GM21528 (cell line): ENCODE data around the gene DECR2.
A peak's percentile ranks its signal among the peaks of the same experiment; 100 is the strongest.

Experiments
- ATAC-seq: cut with Tn5 transposase; IDR thresholded peaks from one replicate; pipeline ENCODE4 v1.9.1; 2021; ENCODE audit warnings: mild to moderate bottlenecking, moderate library complexity; ENCODE audit not compliant: unreplicated experiment, low FRiP score

Gene DECR2

GRCh38 chr16:426115-426905 is 24.6 kb downstream of the DECR2 start:
- peak; percentile 9 for ATAC-seq

- ATAC-seq = no peak
Observed at GRCh38 chr16:426906-427249, 25.2 kb downstream of the DECR2 start.

DNA sequence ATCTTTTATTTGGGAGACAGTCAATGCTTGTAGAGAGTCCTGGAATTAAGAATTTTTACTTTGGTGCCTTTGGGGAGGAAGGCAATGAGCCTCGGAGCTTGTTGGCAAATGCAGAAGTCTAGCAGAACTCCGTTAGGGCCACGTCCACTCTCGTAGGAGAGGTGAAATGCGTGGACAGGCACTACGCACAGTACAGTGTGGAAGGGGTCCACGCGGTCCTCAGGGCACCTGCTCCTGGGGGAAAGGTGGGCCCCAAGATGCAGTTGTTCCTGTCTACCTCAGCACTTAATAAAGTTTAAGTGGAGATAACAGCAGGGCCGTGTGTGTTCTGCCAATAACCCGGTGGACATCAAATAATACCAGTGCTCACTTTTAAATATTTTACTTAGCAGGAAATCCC is 25.6 kb downstream of the DECR2 start:
- no peak for ATAC-seq

GRCh38 chr16:430904-431303 is 29.2 kb downstream of the DECR2 start:
- ATAC-seq = no peak

- ATAC-seq = no peak
Observed at GRCh38 chr16:440627-441026, 38.9 kb downstream of the DECR2 start.

- no peak for ATAC-seq
Observed at GRCh38 chr16:441447-441846, 39.8 kb downstream of the DECR2 start.

DNA sequence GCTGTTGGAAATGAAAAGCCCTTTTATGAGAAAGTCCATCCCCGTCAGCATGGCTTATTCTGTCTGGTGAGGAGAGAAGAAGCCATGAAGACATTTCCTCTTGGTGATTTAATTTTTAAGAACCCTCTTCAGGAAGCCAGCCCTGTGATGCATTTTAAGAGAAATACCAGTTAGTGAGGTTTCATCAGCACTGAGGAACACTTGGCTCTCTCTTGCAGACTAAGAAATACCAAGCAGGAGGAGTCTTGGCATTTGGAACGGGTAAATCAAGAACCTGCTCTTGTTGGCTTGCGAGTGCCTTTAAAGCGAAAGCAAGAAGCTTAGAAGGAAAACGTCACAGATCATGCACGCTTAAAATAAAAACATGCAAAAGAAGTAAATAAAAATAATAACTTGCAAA is 41.3 kb downstream of the DECR2 start:
- no peak for ATAC-seq

- ATAC-seq = no peak
Observed at GRCh38 chr16:444027-444426, 42.3 kb downstream of the DECR2 start.

- no peak for ATAC-seq
Observed at GRCh38 chr16:445566-445965, 43.9 kb downstream of the DECR2 start.

- ATAC-seq = no peak
Observed at GRCh38 chr16:450385-450784, 48.7 kb downstream of the DECR2 start.

- no peak for ATAC-seq
Observed at GRCh38 chr16:450785-451512, 49.3 kb downstream of the DECR2 start.

DNA sequence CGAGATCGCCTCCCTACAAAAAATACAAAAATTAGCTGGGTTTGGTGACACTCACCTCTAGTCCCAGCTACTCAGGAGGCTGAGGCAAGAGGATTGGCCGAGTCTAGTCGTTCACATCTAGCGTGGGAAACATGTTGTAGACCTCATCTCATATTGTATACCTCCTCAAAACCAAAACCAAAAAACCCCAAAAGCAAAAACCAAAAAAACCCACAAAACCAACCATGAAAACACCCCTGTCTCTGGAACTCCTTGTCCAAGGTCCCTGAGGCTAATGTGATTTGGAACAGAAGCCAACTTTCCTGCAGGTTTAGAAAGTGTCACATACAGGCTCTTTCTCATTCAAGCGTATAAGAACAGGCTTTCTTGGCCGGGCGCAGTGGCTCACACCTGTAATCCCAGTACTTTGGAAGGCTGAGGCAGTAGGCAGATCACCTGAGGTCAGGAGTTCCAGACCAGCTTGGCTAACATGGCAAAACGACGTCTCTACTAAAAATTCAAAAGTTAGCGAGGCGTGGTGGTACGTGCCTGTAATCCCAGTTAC is 52.8 kb downstream of the DECR2 start:
- ATAC-seq = no peak

DNA sequence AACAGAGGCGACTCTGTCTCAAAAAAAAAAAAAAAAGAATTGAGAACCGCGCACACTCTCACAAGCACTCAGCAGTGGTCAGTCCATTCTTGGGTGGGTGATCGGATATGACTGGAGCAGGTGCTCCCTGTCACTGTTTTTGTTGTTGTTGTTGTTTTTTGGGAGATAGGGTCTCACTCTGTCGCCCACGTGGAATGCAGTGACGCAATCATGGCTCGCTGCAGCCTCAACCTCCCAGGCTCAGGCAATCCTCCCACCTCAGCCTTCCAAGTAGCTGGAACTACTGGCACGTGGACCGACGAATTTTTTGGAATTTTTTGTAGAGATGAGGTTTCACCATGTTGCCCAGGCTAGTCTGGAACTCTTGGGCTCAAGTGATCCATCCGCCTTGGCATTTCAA is 53.8 kb downstream of the DECR2 start:
- ATAC-seq = no peak

- ATAC-seq = no peak
Observed at GRCh38 chr16:456891-457483, 55.3 kb downstream of the DECR2 start.

- ATAC-seq = no peak
Observed at GRCh38 chr16:457732-458400, 56.2 kb downstream of the DECR2 start.

DNA sequence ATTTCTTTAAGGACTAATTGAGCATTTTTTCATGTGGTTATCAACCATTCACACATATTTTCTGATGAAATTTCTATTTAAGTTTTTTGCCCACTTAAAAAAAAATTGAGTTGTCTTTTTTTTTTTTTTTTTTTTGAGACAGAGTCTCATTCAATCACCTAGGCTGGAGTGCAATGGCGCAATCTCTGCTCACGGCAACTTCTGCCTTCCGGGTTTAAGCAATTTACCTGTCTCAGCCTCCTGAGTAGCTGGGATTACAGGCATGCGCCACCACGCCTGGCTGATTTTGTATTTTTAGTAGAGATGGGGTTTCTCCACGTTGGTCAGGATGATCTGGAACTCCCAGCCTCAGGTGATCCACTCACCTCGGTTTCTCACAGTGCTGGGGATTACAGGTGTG is 58.1 kb downstream of the DECR2 start:
- no peak for ATAC-seq

DNA sequence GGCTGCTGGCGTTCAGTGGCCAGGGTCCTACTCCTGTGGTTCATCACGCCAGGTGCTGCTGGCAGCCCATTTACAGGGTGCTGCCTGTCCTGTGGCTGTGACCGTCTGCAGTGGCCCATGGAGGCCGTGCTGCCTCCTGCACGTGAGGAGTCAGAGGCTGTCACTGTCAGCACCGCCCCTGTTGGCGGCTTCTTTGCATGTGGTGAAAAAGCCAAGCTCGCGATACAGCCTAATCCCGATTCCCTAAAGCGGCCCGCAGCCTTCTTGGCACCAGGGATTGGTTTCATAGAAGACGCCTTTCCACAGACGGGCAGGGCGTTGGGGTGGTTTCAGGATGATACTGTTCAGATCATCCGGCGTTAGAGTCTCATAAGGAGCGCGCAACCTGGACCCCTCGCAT is 59.1 kb downstream of the DECR2 start:
- ATAC-seq = no peak
